Placental epithelial cell (primary cell): ENCODE data around the gene KLHDC3. TPM values are rescaled to one million over a fixed set of nuclear protein-coding genes. Genes with fewer than 3 reads are reported as not detected.

ENCODE experiments used
- total RNA-seq: library from RNA; depleted of rRNA; stranded (reverse); fragments of >200 nt; gene quantifications from 2 replicates; pipeline ENCODE4 v1.2.3, GENCODE V29; 2012

KLHDC3 gene
- total RNA-seq = 81.7 and 147 TPM in 2 replicates

GRCh38 chr6:43013843-43014433 lies at the start of gene KLHDC3, which contains the start of gene MEA1:
Gene KLHDC3 (plus strand): TSS chr6:43014249. CDS start chr6:43017193, 2,944 bp downstream.
Gene MEA1 (minus strand): TSS chr6:43013946. CDS start chr6:43013813, 133 bp downstream.

GRCh38 chr6:42978839-42979522 lies 35.1 kb upstream of the KLHDC3 start, which contains the start of gene PEX6:
Gene PEX6 (minus strand): TSS chr6:42979181. CDS start chr6:42979150, 31 bp downstream.

GRCh38 chr6:42984001-42984923 lies 29.8 kb upstream of the KLHDC3 start, which contains the start of gene PPP2R5D:
Gene PPP2R5D (plus strand): TSS chr6:42984570. CDS start chr6:42984678, 108 bp downstream.

GRCh38 chr6:43021270-43022047 lies 7.4 kb downstream of the KLHDC3 start, which contains the start of gene RRP36:
Gene RRP36 (plus strand): TSS chr6:43021623. CDS start chr6:43021655, 32 bp downstream.

DNA sequence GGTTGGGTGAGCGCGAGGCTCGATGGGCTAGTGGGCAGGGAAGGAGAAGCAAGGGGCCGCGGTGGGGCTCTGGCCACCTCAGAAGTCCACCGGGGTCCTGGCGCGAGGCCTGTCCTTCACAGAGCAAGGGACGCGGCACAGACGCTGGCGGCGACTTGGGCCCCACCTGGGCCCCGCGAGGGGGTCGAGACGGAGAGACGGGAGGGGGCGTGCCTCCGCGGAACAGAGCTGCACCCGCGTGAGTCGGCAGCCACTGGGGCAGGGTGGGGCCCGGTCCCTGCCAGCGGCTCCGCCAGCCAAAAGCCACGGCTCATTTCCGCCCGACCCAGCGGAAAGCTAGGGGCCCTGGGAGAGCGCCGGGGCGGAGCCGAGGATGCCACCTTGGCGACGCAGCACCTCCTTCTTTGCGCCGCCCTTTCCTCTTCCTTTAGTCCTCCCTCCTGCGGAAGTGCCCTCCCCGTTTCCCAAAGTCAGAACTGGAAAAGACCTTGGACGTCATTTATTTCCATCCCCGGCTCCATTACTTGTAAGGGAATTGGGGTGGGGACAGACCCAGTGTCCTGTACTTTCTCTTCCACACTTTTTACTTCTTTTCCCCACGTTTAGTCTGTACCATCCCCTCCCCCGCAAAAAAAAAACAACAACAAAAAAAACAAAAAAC lies 39.6 kb downstream of the KLHDC3 start, which contains the start of gene CUL7:
Gene CUL7, minus strand, starts transcription at position 307 of the 661 bp plus-strand sequence. CDS start 1,063 bp downstream, outside the sequence.

DNA sequence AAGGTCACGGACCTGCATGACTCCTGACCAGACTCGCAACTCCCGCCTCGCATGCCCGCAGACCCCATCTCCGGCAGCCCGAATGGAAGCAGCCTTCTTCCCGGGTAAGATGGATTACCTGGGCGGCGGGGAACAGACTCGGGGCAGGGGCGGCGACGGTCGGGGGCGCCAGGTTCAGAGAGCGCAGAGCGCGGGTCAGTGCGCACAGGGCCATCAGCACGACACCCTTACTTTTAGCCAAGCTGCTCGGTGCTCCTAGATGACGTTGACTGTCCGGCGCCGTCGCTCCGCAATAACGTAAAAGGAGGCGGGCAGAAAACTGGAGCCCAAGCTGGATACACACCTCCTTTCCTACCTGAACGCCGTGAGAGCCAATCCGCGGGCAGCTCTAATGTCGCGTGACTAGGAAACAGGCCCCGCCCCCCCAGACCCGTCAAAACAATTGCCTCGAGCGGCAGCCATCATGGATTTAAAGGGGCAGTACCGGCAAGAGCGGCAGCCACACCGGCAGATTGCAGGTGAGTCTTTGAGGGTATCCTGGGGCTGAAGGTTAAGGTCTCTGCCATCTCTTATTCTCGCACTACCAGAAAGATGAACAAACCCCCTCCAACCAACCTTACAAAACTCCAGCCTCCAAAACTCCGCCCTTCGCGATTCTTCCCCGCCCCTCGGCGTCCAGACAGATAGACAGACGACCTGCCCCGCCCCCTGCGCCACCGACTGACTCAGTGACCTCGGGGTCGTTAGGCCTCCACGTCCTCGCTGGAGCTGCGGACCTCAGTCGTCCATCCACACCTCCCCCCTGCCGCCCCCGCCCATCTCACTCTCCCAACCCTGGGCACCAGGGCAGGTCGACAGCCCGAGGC lies 45.4 kb downstream of the KLHDC3 start, which contains the start of the genes KLC4 and MRPL2:
Gene KLC4, plus strand, starts transcription at position 464 of the 866 bp plus-strand sequence. CDS start 1,705 bp downstream, outside the sequence.
Gene MRPL2, minus strand, starts transcription at position 267 of the 866 bp plus-strand sequence. Its CDS starts 53 bp downstream, at position 214.

Other genes starting within 250 kb of the KLHDC3 start
- gene BICRAL, start 232.2 kb upstream of the KLHDC3 start, total RNA-seq = 6.1 and 7.5 TPM in 2 replicates
- gene RPL7L1, start 134.6 kb upstream of the KLHDC3 start, total RNA-seq = 83.6 and 87.5 TPM in 2 replicates
- not detected in 2 replicates for gene PTCRA, start 98.2 kb upstream of the KLHDC3 start, total RNA-seq
- gene CNPY3, start 84.8 kb upstream of the KLHDC3 start, total RNA-seq = 37.6 and 44.8 TPM in 2 replicates
- gene GNMT, start 53.5 kb upstream of the KLHDC3 start, total RNA-seq = 0.43 TPM in 1 of 2 replicates, not detected in the other
- 49.1 and 53.0 TPM in 2 replicates for gene PEX6, start 35.1 kb upstream of the KLHDC3 start, total RNA-seq
- 39.3 and 49.2 TPM in 2 replicates for gene PPP2R5D, start 29.7 kb upstream of the KLHDC3 start, total RNA-seq
- gene MEA1, start 303 bp upstream of the KLHDC3 start, total RNA-seq = 57.7 and 59.3 TPM in 2 replicates
- 41.6 and 59.4 TPM in 2 replicates for gene RRP36, start 7.4 kb downstream of the KLHDC3 start, total RNA-seq
- 57.5 and 80.1 TPM in 2 replicates for gene CUL7, start 39.6 kb downstream of the KLHDC3 start, total RNA-seq
- gene MRPL2, start 45.2 kb downstream of the KLHDC3 start, total RNA-seq = 22.8 and 28.1 TPM in 2 replicates
- 40.0 and 41.2 TPM in 2 replicates for gene KLC4, start 45.4 kb downstream of the KLHDC3 start, total RNA-seq
- gene PTK7, start 62.1 kb downstream of the KLHDC3 start, total RNA-seq = 844 and 868 TPM in 2 replicates
- 11.8 and 34.7 TPM in 2 replicates for gene SRF, start 157.0 kb downstream of the KLHDC3 start, total RNA-seq
- 32.0 and 40.4 TPM in 2 replicates for gene CUL9, start 167.9 kb downstream of the KLHDC3 start, total RNA-seq
- gene DNPH1, start 215.2 kb downstream of the KLHDC3 start, total RNA-seq = 42.8 and 62.0 TPM in 2 replicates
- gene TTBK1, start 229.2 kb downstream of the KLHDC3 start, total RNA-seq = under 0.01 TPM in 1 of 2 replicates, not detected in the other